HL-60/S4 (cell line): ENCODE data around the gene ZNF462.
"Not testable (repeated sequence)": the region's sequence is repeated elsewhere in the genome, so short reads cannot be mapped to it uniquely, and the experiment has no call there.

Experiments used
- in situ Hi-C: fragments of 300-500 bp; cut with MboI; formaldehyde crosslinking; loops from 2 replicates; pipeline ENCODE4 v1.14.3; 2022; ENCODE audit warnings: low sequenced_read_pairs

ZNF462 gene

GRCh38 chr9:106885451-106885850 lies 22.5 kb downstream of the ZNF462 start:
- in situ Hi-C loops: no loop called here

- in situ Hi-C loops: no loop called here
Observed at GRCh38 chr9:106886111-106887046, 23.4 kb downstream of the ZNF462 start.

GRCh38 chr9:106887066-106887465 lies 24.1 kb downstream of the ZNF462 start:
- in situ Hi-C loops: no loop called here

GRCh38 chr9:106889061-106889590 lies 26.2 kb downstream of the ZNF462 start:
- in situ Hi-C loops: no loop called here

GRCh38 chr9:106890608-106891007 lies 27.6 kb downstream of the ZNF462 start:
- in situ Hi-C loops: no loop called here

- in situ Hi-C loops: no loop called here
Observed at GRCh38 chr9:106891286-106891685, 28.3 kb downstream of the ZNF462 start.

- in situ Hi-C loops: no loop called here
Observed at GRCh38 chr9:106892632-106893031, 29.7 kb downstream of the ZNF462 start.

- in situ Hi-C loops: no loop called here
Observed at GRCh38 chr9:106893088-106893487, 30.1 kb downstream of the ZNF462 start.

- in situ Hi-C loops: no loop called here
Observed at GRCh38 chr9:106896695-106897094, 33.7 kb downstream of the ZNF462 start.

- in situ Hi-C loops: no loop called here
Observed at GRCh38 chr9:106897236-106897635, 34.3 kb downstream of the ZNF462 start.

GRCh38 chr9:106897751-106898150 lies 34.8 kb downstream of the ZNF462 start:
- in situ Hi-C loops: no loop called here

GRCh38 chr9:106900523-106900922 lies 37.6 kb downstream of the ZNF462 start:
- in situ Hi-C loops: not testable (repeated sequence)

- in situ Hi-C loops: no loop called here
Observed at GRCh38 chr9:106906129-106906528, 43.2 kb downstream of the ZNF462 start.

GRCh38 chr9:106911951-106912350 lies 49.0 kb downstream of the ZNF462 start:
- in situ Hi-C loops: no loop called here

- in situ Hi-C loops: no loop called here
Observed at GRCh38 chr9:106913276-106913675, 50.3 kb downstream of the ZNF462 start.

- in situ Hi-C loops: no loop called here
Observed at GRCh38 chr9:106915851-106916250, 52.9 kb downstream of the ZNF462 start.

- in situ Hi-C loops: no loop called here
Observed at GRCh38 chr9:106916466-106917235, 53.7 kb downstream of the ZNF462 start.

GRCh38 chr9:106918825-106919509 lies 56.0 kb downstream of the ZNF462 start:
- in situ Hi-C loops: no loop called here

- in situ Hi-C loops: no loop called here
Observed at GRCh38 chr9:106920091-106920490, 57.1 kb downstream of the ZNF462 start.

GRCh38 chr9:106920701-106921283 lies 57.8 kb downstream of the ZNF462 start:
- in situ Hi-C loops: no loop called here
